K562 (cell line): ENCODE results near the gene GPR4.
"Not testable (repeated sequence)": the region's sequence is repeated elsewhere in the genome, so short reads cannot be mapped to it uniquely, and the experiment has no call there.

Experiments used
- AFF4 ChIP-seq: sonication (generic); formaldehyde crosslinking; IDR thresholded peaks from 2 replicates; pipeline ENCODE4 v1.8.0; 2023; ENCODE audit warnings: mild to moderate bottlenecking, missing genetic modification reagents
- ATF7 ChIP-seq: fragments of 450-650 bp; IDR thresholded peaks from 2 replicates; pipeline ENCODE4 v1.7.1; 2014; ENCODE audit warnings: mild to moderate bottlenecking, moderate library complexity
- CTCF ChIP-seq, 3 experiments: IDR thresholded peaks in 2 of 3; conservative IDR thresholded peaks in 1 of 3; 2 replicates each; pipeline ENCODE4 v1.5.1; 2011 to 2012; ENCODE audit warnings: low read length in 3 of 3, mild to moderate bottlenecking in 3 of 3, control low read depth in 2 of 3, improper control_type of control experiment in 1 of 3, inconsistent platforms in 1 of 3, low read depth in 1 of 3, mixed read lengths in 1 of 3, moderate library complexity in 1 of 3; ENCODE audit not compliant: insufficient read depth in 2 of 3
- DPF2 ChIP-seq: fragments of 450-650 bp; IDR thresholded peaks from 2 replicates; pipeline ENCODE4 v1.6.1; 2016
- EZH2 ChIP-seq: IDR thresholded peaks from 2 replicates; pipeline ENCODE4 v1.6.1; 2012; ENCODE audit warnings: low read depth, mild to moderate bottlenecking, inconsistent platforms, low read length, borderline replicate concordance
- HOXB6 ChIP-seq: fragments of 250-450 bp; sonication (Bioruptor Pico); IDR thresholded peaks from 2 replicates; pipeline ENCODE4 v1.5.1; 2022; ENCODE audit warnings: mild to moderate bottlenecking, borderline replicate concordance
- KAT8 ChIP-seq: fragments of 450-650 bp; IDR thresholded peaks from 2 replicates; pipeline ENCODE4 v1.6.1; 2016; ENCODE audit warnings: low read depth, mild to moderate bottlenecking
- PRDM10 ChIP-seq: fragments of 450-650 bp; IDR thresholded peaks from 2 replicates; pipeline ENCODE4 v1.6.1; 2018; ENCODE audit not compliant: partially characterized antibody
- TAF1 ChIP-seq: IDR thresholded peaks from 2 replicates; pipeline ENCODE4 v1.6.1; 2011; ENCODE audit warnings: mild to moderate bottlenecking, low read length, moderate library complexity; ENCODE audit not compliant: insufficient read depth, control insufficient read depth, severe bottlenecking; ENCODE audit errors: extremely low read depth
- TFE3 ChIP-seq: fragments of 450-650 bp; formaldehyde crosslinking; IDR thresholded peaks from 2 replicates; pipeline ENCODE4 v1.4.0; 2020; ENCODE audit warnings: mild to moderate bottlenecking, mixed read lengths
- YY1 ChIP-seq, 3 experiments: IDR thresholded peaks; 2 replicates each; pipeline ENCODE4 v1.6.1; 2011; ENCODE audit warnings: low read length in 2 of 3, mild to moderate bottlenecking in 2 of 3, moderate library complexity in 2 of 3, borderline replicate concordance in 1 of 3, control low read depth in 1 of 3, low read depth in 1 of 3; ENCODE audit not compliant: insufficient read depth in 3 of 3, insufficient replicate concordance in 2 of 3, control insufficient read depth in 1 of 3, insufficient read length in 1 of 3; ENCODE audit errors: extremely low read depth in 1 of 3
- ZNF740 ChIP-seq, 3 experiments: fragments of 200-800 bp in 1 of 3; sonication (Bioruptor generic) in 1 of 3; sonication (generic) in 1 of 3; formaldehyde crosslinking in 1 of 3; IDR thresholded peaks; 2 replicates each; pipeline versions ENCODE4 v1.6.1 to v1.8.0; 2016 to 2022; ENCODE audit warnings: mild to moderate bottlenecking in 2 of 3, missing compliant biosample characterization in 2 of 3, missing genetic modification characterization in 2 of 3, missing genetic modification reagents in 1 of 3
- TF ChIP-seq, protein P1 (sequence below): fragments of 250-450 bp; sonication (Bioruptor Pico); IDR thresholded peaks from 2 replicates; pipeline ENCODE4 v1.4.0; 2020; ENCODE audit warnings: mild to moderate bottlenecking, moderate library complexity
- TF ChIP-seq, protein P2 (sequence below): sonication (generic); formaldehyde crosslinking; IDR thresholded peaks from 2 replicates; pipeline ENCODE4 v1.8.1; 2023; ENCODE audit warnings: mild to moderate bottlenecking, missing genetic modification reagents

GRCh38 chr19:45628219-45628618, 26.2 kb upstream of the GPR4 start:
- not testable (repeated sequence) for TF ChIP-seq TFE3; ZNF740 (CRISPR knock-in tag; IDR thresholded peaks at IDR 0.05); ZNF740 (tag; IDR thresholded peaks at IDR 0.05); AFF4; DPF2; EZH2; PRDM10; CTCF (IDR thresholded peaks at IDR 0.05 in 2 of 3, conservative IDR thresholded peaks at IDR 0.05 in 1 of 3; ENCODE audit: insufficient read depth in 2 of 3, low read depth in 1 of 3, low read length in 3 of 3); ATF7; TAF1; KAT8; YY1 (IDR thresholded peaks at IDR 0.05; ENCODE audit: borderline replicate concordance in 1 of 3, control insufficient read depth in 1 of 3, extremely low read depth in 1 of 3, insufficient read depth in 3 of 3, insufficient read length in 1 of 3, insufficient replicate concordance in 2 of 3, low read depth in 1 of 3, low read length in 2 of 3); HOXB6 (CRISPR knock-in tag)
- TF ChIP-seq, protein P1, sequence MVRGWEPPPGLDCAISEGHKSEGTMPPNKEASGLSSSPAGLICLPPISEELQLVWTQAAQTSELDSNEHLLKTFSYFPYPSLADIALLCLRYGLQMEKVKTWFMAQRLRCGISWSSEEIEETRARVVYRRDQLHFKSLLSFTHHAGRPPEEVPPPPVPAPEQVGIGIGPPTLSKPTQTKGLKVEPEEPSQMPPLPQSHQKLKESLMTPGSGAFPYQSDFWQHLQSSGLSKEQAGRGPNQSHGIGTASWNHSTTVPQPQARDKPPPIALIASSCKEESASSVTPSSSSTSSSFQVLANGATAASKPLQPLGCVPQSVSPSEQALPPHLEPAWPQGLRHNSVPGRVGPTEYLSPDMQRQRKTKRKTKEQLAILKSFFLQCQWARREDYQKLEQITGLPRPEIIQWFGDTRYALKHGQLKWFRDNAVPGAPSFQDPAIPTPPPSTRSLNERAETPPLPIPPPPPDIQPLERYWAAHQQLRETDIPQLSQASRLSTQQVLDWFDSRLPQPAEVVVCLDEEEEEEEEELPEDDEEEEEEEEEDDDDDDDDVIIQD (CRISPR knock-in tag), result not testable (repeated sequence)
- TF ChIP-seq, protein P2, sequence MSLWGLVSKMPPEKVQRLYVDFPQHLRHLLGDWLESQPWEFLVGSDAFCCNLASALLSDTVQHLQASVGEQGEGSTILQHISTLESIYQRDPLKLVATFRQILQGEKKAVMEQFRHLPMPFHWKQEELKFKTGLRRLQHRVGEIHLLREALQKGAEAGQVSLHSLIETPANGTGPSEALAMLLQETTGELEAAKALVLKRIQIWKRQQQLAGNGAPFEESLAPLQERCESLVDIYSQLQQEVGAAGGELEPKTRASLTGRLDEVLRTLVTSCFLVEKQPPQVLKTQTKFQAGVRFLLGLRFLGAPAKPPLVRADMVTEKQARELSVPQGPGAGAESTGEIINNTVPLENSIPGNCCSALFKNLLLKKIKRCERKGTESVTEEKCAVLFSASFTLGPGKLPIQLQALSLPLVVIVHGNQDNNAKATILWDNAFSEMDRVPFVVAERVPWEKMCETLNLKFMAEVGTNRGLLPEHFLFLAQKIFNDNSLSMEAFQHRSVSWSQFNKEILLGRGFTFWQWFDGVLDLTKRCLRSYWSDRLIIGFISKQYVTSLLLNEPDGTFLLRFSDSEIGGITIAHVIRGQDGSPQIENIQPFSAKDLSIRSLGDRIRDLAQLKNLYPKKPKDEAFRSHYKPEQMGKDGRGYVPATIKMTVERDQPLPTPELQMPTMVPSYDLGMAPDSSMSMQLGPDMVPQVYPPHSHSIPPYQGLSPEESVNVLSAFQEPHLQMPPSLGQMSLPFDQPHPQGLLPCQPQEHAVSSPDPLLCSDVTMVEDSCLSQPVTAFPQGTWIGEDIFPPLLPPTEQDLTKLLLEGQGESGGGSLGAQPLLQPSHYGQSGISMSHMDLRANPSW, result not testable (repeated sequence)
